Measurements from ENCODE around the gene TAS2R38. TPM values are rescaled to one million over a fixed set of nuclear protein-coding genes. Genes with fewer than 3 reads are reported as not detected.

The TAS2R38 gene
- total RNA-seq, 2 experiments from 2014 or later = not detected

GRCh38 chr7:141960687-141961422 lies 12.7 kb downstream of the TAS2R38 start:
- Mint-ChIP-seq H3K36me3 (ENCODE audit: low read depth) (no peaks in the 10 kb centered on the region), H3K9me3 (no peaks in the 10 kb centered on the region), H3K4me3 (no peak overlapping the region), H3K4me1 (ENCODE audit: low read depth) (no peaks in the 10 kb centered on the region), H3K27ac (no peak overlapping the region), H3K27me3 (ENCODE audit: low read depth) (peaks cover 3% of the 10 kb centered on the region)
- CTCF ChIA-PET = interaction anchor here (0.7 kb wide), 1 partner anchor 398 kb away, joined by 3 read pairs; no protein-coding TSS in a partner anchor
- no peak for DNase-seq
- intact Hi-C loops (cut with micrococcal nuclease) = no loop called here

GRCh38 chr7:141956084-141956483 lies 17.5 kb downstream of the TAS2R38 start:
- Mint-ChIP-seq H3K4me3 (no peak overlapping the region), H3K36me3 (ENCODE audit: low read depth) (no peaks in the 10 kb centered on the region), H3K27me3 (ENCODE audit: low read depth) (no peaks in the 10 kb centered on the region), H3K9me3 (no peaks in the 10 kb centered on the region), H3K27ac (no peak overlapping the region), H3K4me1 (ENCODE audit: low read depth) (no peaks in the 10 kb centered on the region)
- CTCF ChIA-PET = no interaction called here
- no peak for DNase-seq
- intact Hi-C loops (cut with micrococcal nuclease) = no loop called here

DNA sequence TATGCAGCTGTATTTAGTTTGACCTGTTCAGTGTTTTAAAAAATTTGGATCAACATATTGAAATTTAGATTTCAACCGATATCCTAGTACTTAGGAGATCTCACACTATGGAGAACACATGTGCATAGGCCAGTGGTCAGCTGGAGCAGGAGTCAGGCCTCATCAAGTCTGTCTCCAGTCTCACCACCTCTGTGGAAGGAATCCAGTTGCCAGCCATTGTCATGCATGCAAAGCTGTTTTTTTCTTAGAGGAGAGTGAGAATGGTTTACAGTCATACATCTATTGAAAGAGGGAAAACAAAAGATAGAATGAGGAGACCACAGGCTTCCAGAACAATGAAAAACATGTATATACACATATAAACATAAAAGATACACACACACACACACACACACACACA lies 19.2 kb downstream of the TAS2R38 start:
- H3K4me3 Mint-ChIP-seq = no peak overlapping the region
- H3K9me3 Mint-ChIP-seq = no peaks in the 10 kb centered on the region
- CTCF ChIA-PET = no interaction called here
- intact Hi-C loops (cut with micrococcal nuclease) = no loop called here
- no peak overlapping the region for H3K27ac Mint-ChIP-seq
- H3K36me3 Mint-ChIP-seq (ENCODE audit: low read depth) = no peaks in the 10 kb centered on the region
- DNase-seq = no peak
- H3K4me1 Mint-ChIP-seq (ENCODE audit: low read depth) = no peaks in the 10 kb centered on the region
- H3K27me3 Mint-ChIP-seq (ENCODE audit: low read depth) = no peaks in the 10 kb centered on the region

- Mint-ChIP-seq H3K9me3 (no peaks in the 10 kb centered on the region), H3K4me1 (ENCODE audit: low read depth) (no peaks in the 10 kb centered on the region), H3K27me3 (ENCODE audit: low read depth) (peaks cover 2% of the 10 kb centered on the region), H3K4me3 (no peak overlapping the region), H3K36me3 (ENCODE audit: low read depth) (no peaks in the 10 kb centered on the region), H3K27ac (no peak overlapping the region)
- CTCF ChIA-PET = no interaction called here
- intact Hi-C loops (cut with micrococcal nuclease) = no loop called here
- DNase-seq = no peak
These were observed 21.1 kb downstream of the TAS2R38 start for GRCh38 chr7:141952461-141952860.

GRCh38 chr7:141950806-141951205 lies 22.8 kb downstream of the TAS2R38 start:
- CTCF ChIA-PET = interaction anchor here (0.6 to 1.4 kb wide), 2 partner anchors 25 to 245 kb away, joined by 3 to 5 read pairs; no protein-coding TSS in a partner anchor
- H3K36me3 Mint-ChIP-seq (ENCODE audit: low read depth) = no peaks in the 10 kb centered on the region
- no peak overlapping the region for H3K4me3 Mint-ChIP-seq

DNA sequence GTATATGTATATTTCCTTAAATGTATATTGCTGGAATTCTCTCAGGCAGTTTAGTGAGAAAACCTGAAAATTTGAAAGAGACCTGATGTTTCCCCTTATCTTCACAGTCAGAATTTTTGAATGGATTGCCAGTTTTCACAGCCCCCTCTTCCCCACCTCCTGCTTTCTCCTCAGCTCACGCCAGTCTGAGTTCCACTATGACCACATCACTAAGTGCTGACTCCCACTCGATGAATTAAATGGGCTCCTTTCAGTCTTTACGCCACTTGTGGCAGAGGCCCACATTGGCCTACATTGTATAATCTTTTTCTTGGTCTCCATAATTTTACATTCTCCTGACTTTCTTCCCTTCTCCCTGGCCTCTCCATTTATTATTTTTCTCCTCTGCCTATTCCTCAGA lies 23.7 kb downstream of the TAS2R38 start:
- CTCF ChIA-PET = interaction anchor here (1.4 kb wide), 1 partner anchor 26 kb away, joined by 5 read pairs; no protein-coding TSS in a partner anchor
- Mint-ChIP-seq H3K4me1 (ENCODE audit: low read depth) (peaks cover 8% of the 10 kb centered on the region), H3K36me3 (ENCODE audit: low read depth) (no peaks in the 10 kb centered on the region), H3K9me3 (no peaks in the 10 kb centered on the region), H3K27ac (no peak overlapping the region), H3K4me3 (no peak overlapping the region), H3K27me3 (ENCODE audit: low read depth) (peaks cover 2% of the 10 kb centered on the region)
- intact Hi-C loops (cut with micrococcal nuclease) = no loop called here
- DNase-seq = no peak

More at GRCh38 chr7:141950806-141951205, 22.8 kb downstream of the TAS2R38 start:
- peaks cover 2% of the 10 kb centered on the region for H3K27me3 Mint-ChIP-seq (ENCODE audit: low read depth)
- no peak overlapping the region for H3K27ac Mint-ChIP-seq
- intact Hi-C loops (cut with micrococcal nuclease) = no loop called here
- no peaks in the 10 kb centered on the region for H3K9me3 Mint-ChIP-seq
- H3K4me1 Mint-ChIP-seq (ENCODE audit: low read depth) = no peaks in the 10 kb centered on the region
- DNase-seq = no peak

DNA sequence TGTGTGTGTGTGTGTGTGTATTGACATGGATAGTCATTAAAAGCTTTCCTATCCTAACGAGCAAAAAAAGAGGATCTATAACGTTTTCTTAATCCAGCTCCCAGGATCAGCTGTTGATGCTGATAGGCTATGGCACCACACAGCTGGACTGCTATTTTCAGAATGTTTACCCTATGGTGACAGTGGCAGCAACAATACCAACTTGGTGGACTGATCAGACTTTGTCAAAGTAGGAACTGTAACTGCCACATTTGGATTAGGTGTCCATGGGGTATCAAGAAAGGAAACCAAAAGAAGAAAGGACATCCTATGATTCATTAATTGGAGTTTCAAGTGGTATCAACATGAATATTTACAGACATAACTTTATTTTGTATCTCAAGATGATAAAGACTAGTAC lies 24.1 kb downstream of the TAS2R38 start:
- CTCF ChIA-PET = no interaction called here
- intact Hi-C loops (cut with micrococcal nuclease) = no loop called here
- Mint-ChIP-seq H3K27ac (no peak overlapping the region), H3K27me3 (ENCODE audit: low read depth) (peaks cover 2% of the 10 kb centered on the region), H3K9me3 (no peaks in the 10 kb centered on the region), H3K4me3 (no peak overlapping the region), H3K4me1 (ENCODE audit: low read depth) (peaks cover 8% of the 10 kb centered on the region), H3K36me3 (ENCODE audit: low read depth) (no peaks in the 10 kb centered on the region)
- no peak for DNase-seq

DNA sequence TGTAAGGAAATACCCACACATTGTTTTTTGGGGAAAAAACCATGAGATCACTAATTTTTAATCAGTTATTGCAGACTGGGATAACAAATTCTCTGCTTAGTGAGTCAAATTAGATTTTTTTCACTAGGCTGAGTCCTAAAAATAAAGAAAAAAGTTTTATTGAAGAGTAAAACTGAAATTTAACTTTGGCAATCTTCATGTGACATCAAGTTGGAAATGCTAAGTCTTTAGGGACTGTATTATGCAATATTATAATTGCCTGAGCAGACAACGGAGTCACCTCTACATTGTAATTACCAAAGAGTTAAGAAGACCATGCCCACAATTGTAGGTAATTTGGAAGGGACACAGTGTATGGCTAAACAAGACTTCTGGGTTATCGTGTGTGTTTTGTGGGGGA lies 24.6 kb downstream of the TAS2R38 start:
- no peak for DNase-seq
- Mint-ChIP-seq H3K36me3 (ENCODE audit: low read depth) (no peaks in the 10 kb centered on the region), H3K4me1 (ENCODE audit: low read depth) (peaks cover 8% of the 10 kb centered on the region), H3K27me3 (ENCODE audit: low read depth) (peaks cover 2% of the 10 kb centered on the region), H3K4me3 (no peak overlapping the region), H3K9me3 (no peaks in the 10 kb centered on the region), H3K27ac (no peak overlapping the region)
- intact Hi-C loops (cut with micrococcal nuclease) = no loop called here
- CTCF ChIA-PET = no interaction called here

DNA sequence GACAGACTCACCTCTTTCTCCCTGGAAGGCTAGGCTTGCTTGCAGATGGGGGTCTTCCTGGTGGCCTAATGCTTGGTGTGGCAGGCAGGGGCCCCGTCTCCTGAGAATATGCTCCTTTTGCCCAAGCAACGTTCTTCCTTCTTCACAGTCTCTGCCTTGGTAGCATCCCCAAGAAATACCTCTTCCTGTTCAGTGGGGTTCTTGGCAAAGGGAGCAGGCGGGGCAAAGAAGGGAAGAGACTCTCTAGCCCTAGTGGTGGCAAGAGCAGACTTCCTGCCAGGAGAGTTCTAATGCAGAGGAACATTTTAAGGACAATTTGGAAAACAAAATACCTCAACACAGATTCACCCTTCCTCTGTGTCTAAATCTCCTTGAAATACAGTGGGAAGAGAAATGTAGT lies 26.8 kb downstream of the TAS2R38 start, which contains the start of gene CLEC5A:
Gene CLEC5A (minus strand): TSS at position 179 of the 400 bp plus-strand sequence. CDS start 682 bp downstream, outside the sequence.
- Mint-ChIP-seq H3K4me1 (ENCODE audit: low read depth) (peaks cover 8% of the 10 kb centered on the region), H3K36me3 (ENCODE audit: low read depth) (no peaks in the 10 kb centered on the region), H3K27me3 (ENCODE audit: low read depth) (peaks cover 2% of the 10 kb centered on the region), H3K4me3 (no peak within 1 kb of the TSS), H3K27ac (no peak within 1 kb of the TSS), H3K9me3 (peaks cover 5% of the 10 kb centered on the region)
- intact Hi-C loops (cut with micrococcal nuclease) = no loop called here
- CTCF ChIA-PET = no interaction called here
- no peak for DNase-seq

DNA sequence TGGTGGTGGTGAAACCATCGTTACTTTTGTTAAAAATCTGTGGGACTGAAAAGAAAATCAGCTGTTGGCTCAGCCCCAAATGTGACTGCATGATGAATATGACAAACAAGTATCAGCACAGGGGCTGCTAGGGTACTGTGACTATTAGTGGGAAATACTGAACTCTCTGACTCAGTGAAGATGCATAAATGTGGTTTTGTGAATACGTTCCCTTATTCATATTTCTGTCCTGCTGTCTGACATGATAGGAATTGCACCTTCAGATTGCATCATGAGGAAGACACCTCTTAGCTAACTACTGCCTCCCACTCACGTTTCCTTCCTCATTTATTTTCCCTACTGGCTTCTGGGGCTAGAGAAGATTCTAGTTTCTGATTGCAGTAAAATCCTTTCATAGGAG lies 28.2 kb downstream of the TAS2R38 start:
- intact Hi-C loops (cut with micrococcal nuclease) = no loop called here
- peaks cover 8% of the 10 kb centered on the region for H3K4me1 Mint-ChIP-seq (ENCODE audit: low read depth)
- H3K27ac Mint-ChIP-seq = no peak overlapping the region
- peak; percentile 63 for DNase-seq
- CTCF ChIA-PET = interaction anchor here (0.8 to 1.5 kb wide), 2 partner anchors 29 to 31 kb away, joined by 3 read pairs; no protein-coding TSS in a partner anchor
- peaks cover 15% of the 10 kb centered on the region for H3K9me3 Mint-ChIP-seq
- H3K27me3 Mint-ChIP-seq (ENCODE audit: low read depth) = peaks cover 2% of the 10 kb centered on the region
- H3K36me3 Mint-ChIP-seq (ENCODE audit: low read depth) = peaks cover 4% of the 10 kb centered on the region
- H3K4me3 Mint-ChIP-seq = no peak overlapping the region

DNA sequence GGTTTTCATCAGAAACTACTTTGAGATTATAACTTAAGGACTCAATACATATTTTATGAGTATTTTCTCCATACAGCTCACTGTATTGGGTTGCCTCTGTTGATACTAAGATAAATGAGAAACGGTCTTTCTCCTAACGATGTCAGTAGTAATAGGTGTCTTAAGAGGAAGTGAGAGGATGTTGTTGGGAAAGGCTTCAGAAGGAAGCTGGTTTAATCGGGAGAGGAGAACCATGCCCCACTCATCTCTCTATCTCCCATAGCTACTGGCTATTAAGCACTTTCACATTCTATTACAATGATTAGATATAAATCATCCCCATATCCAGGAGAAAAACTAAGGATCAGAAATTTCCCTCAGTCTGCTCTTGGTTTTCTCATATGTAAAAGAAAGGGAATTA lies 28.8 kb downstream of the TAS2R38 start:
- Mint-ChIP-seq H3K27me3 (ENCODE audit: low read depth) (peaks cover 2% of the 10 kb centered on the region), H3K4me1 (ENCODE audit: low read depth) (peaks cover 8% of the 10 kb centered on the region), H3K27ac (no peak overlapping the region), H3K36me3 (ENCODE audit: low read depth) (peaks cover 4% of the 10 kb centered on the region), H3K9me3 (peaks cover 15% of the 10 kb centered on the region), H3K4me3 (no peak overlapping the region)
- intact Hi-C loops (cut with micrococcal nuclease) = no loop called here
- no peak for DNase-seq
- CTCF ChIA-PET = interaction anchor here (1.5 kb wide), 1 partner anchor 30 kb away, joined by 3 read pairs; no protein-coding TSS in a partner anchor

DNA sequence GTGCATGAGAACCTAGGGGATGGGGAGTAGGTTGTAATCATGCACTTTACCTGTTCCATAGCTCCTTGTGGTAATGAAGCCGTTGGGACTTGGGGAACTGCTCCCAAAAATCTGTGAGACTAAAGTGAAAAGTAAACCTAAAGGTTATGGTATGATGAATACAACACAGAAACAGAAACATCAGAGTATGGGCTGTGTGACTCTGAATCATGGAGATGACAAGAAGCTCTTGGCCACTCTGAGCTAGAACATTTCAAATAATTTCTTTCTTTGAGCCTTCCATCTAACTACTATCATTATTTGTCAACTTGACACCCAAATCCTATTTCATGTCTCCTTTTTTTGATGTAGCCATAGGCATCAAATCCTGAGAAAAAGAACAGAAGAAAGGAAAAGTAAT lies 29.7 kb downstream of the TAS2R38 start:
- H3K27me3 Mint-ChIP-seq (ENCODE audit: low read depth) = peaks cover 2% of the 10 kb centered on the region
- peaks cover 8% of the 10 kb centered on the region for H3K4me1 Mint-ChIP-seq (ENCODE audit: low read depth)
- CTCF ChIA-PET = no interaction called here
- no peak overlapping the region for H3K4me3 Mint-ChIP-seq
- no peak overlapping the region for H3K27ac Mint-ChIP-seq
- peaks cover 4% of the 10 kb centered on the region for H3K36me3 Mint-ChIP-seq (ENCODE audit: low read depth)
- intact Hi-C loops (cut with micrococcal nuclease) = no loop called here
- H3K9me3 Mint-ChIP-seq = peaks cover 18% of the 10 kb centered on the region
- DNase-seq = no peak

DNA sequence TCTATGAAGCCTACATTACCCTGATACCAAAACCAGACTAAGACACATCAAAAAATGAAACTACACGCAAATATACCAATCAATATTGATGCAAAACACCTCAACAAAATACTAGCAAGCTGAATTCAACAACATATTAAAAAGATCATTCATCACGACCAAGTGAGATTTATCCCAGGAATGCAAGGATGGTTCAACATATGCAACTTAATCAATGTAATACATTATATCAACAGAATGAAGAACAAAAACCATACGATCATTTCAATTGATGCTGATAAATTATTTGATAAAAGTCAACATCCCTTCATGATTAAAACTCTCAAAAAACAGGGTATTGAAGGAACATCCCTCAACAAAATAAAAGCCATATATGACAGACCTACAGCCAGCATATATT lies 32.5 kb downstream of the TAS2R38 start:
- CTCF ChIA-PET = no interaction called here
- intact Hi-C loops (cut with micrococcal nuclease) = no loop called here
- Mint-ChIP-seq H3K36me3 (ENCODE audit: low read depth) (peaks cover 4% of the 10 kb centered on the region), H3K27ac (no peak overlapping the region), H3K9me3 (peaks cover 18% of the 10 kb centered on the region), H3K4me3 (no peak overlapping the region), H3K27me3 (ENCODE audit: low read depth) (no peaks in the 10 kb centered on the region), H3K4me1 (ENCODE audit: low read depth) (peaks cover 8% of the 10 kb centered on the region)
- no peak for DNase-seq

All from activated naive CD4-positive, alpha-beta T cell treated with anti-CD3 and anti-CD28 coated beads for 36 hours (primary cell).